ENCODE results near the gene FAM228B.

The FAM228B gene

DNA sequence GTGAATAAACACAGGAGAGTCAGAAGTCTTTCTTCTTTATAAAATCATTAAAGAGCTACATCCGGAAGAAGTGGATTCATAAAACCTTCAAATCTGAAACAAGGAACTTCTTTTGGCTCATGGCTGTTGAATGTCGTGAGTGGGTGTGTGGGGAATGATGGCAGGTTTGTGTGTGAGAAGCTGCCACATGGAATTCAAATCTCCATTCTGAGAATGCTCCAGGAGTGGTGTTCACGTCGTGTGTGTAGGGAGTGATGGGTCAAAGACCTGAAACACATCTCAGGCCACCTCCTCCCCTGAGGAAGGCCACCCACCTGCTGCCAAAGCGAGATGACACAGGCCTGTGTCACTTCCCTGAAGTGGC, 80.5 kb downstream of the FAM228B start:
- no peak for DNase-seq (ENCODE audit: low read depth in 2 of 2)

DNA sequence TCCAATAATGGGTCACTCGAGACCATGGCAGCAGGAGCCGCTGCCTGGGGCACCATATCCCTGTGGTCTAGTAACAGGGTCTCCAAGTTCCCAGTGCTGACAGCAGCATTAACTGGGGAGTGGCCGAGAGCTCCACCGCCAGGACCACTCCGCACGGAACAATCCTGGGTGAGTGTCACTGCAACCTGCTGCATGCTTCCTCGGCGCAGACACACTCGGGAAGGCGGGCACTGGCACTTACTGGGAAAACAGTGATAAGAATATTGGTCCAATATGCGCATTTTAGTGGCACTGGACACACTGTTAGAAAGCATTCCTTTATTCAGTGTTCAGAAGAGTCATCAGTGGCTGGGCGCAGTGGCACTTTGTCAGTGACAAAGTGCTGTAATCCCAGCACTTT, 81.2 kb downstream of the FAM228B start:
- DNase-seq (ENCODE audit: low read depth in 2 of 2) = no peak

DNA sequence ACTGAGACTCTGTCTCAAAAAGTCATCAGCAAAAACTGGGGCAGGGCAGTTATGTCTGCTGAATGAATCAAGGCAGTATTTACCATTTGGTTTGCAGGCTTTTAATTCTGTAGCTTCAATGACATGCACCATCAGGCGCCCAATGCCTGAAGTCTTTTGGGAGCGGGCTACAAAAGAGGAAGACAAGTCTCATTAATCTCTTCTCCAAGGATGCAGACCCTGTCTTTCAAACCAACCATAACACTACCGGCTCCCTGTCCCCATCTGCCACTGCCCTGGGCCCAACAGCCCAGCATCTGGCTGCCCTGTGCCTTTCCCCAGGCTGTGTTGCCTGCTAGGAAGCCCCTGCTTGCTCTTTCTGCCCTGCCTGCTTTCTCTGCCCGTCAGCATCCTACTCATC, 81.9 kb downstream of the FAM228B start:
- DNase-seq (ENCODE audit: low read depth in 2 of 2) = no peak

GRCh38 chr2:24206242-24206641, 83.0 kb downstream of the FAM228B start:
- DNase-seq (ENCODE audit: low read depth in 2 of 2) = no peak

GRCh38 chr2:24206714-24207113, 83.4 kb downstream of the FAM228B start:
- DNase-seq (ENCODE audit: low read depth in 2 of 2) = no peak

DNA sequence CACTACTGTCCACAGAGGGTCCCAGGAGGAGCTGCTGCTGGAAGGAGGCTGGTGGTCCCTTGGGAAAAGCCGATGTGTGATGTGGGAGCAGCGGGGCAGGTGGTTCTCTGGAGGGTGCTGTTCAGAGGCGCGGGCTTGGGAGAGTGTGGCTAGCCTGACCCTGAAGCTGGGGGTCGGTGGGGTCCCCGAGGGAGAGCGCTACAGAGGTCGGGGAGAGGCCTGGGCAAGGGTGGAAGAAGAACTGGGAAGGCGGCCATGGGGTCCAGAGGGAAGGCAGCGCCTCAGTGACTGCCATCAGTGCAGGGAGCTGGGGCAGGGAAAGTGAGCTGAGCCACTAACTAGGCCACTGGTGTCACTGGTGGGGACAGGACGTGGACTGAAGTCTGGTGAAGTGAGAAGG, 84.1 kb downstream of the FAM228B start:
- no peak for DNase-seq (ENCODE audit: low read depth in 2 of 2)

- no peak for DNase-seq (ENCODE audit: low read depth in 2 of 2)
Observed at GRCh38 chr2:24208490-24208889, 85.2 kb downstream of the FAM228B start.

- DNase-seq (ENCODE audit: low read depth in 2 of 2) = no peak
Observed at GRCh38 chr2:24209389-24210105, 86.3 kb downstream of the FAM228B start.

DNA sequence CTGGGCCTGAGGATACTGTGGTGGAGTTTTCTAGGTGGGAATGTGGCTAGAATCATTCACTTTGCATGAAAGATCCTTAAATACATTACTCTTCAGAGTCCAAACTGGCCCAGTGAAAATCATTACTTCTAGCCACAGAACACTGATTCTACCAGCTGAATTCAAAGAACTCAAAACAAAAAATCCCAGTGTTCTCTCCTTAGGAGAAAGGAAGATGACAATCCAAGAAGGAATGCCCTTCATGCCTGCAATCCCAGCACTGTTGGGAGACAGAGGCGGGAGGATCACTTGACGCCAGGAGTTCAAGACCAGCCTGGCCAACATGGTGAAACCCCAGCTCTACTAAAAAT, 86.8 kb downstream of the FAM228B start:
- no peak for DNase-seq (ENCODE audit: low read depth in 2 of 2)

DNA sequence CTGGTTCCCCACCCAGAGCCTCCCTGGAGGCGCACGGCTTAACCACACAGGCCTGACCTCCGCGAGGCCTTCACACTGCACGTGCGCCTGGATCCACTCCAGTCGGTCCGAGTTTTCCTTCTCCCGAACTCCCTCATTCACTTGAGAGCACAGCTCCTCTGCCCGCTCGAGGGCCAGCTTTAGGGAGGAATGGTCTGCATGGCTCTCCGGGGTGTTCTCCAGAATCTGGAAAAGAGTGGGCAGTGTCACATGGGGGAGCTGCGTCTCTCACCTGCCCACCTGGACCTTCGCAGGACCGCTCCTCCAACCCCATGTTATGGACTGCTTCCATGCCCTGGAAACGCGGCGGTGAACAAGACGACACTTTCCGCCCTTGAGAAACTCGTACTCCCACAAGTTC, 87.5 kb downstream of the FAM228B start:
- DNase-seq (ENCODE audit: low read depth in 2 of 2) = no peak

DNA sequence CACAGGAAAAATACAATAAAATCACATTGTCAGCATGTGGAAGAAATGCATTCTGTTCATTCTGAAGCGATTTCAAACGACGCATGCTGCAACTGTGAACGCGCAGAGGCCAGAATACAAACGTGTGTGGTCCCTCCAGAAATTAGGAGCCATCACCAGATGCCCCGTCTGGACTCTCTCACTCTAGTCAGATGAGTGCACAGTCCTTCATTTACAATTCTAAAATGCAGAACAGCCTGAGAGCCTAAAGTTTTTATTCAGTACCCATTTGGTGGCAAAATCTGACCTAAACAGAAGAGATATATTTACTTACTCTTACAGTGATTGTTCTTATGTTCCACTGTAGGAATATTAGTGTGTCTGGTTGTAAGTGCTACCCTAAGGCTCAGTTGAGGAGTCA, 88.1 kb downstream of the FAM228B start:
- no peak for DNase-seq (ENCODE audit: low read depth in 2 of 2)

DNA sequence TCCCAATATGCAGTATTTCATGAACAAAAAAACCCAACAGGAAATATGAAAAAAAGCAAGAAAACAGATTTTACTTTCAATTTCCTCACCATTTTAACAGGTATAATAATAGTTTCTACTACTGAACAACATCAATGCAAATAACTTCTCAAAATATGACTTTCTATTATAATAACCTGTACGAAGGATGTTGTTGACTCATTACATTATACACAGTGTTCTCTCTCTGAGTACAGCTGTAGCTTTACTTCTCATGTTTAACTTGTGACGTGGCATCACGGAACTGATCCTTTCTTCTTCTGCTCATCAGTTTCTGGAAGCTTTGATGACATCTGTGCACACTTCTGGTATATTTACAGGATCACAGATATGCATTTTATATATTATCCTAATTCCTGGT, 91.6 kb downstream of the FAM228B start:
- no peak for DNase-seq (ENCODE audit: low read depth in 2 of 2)

Data from stimulated activated CD4-positive, alpha-beta T cell treated with anti-CD3 and anti-CD28 coated beads, Interleukin-15, amount 100 ng/mL, for 48 hours (primary cell).